Activated CD4-positive, alpha-beta T cell treated with anti-CD3 and anti-CD28 coated beads for 4 hours (primary cell): ENCODE results near the gene ALPK1.
"Not testable (repeated sequence)": the region's sequence is repeated elsewhere in the genome, so short reads cannot be mapped to it uniquely, and the experiment has no call there.

ENCODE experiments used
- DNase-seq, 2 donors: peaks; one replicate each; pipeline ENCODE4 v3.0.0-alpha.2; 2020

ALPK1 gene

GRCh38 chr4:112381996-112382692, 85.0 kb downstream of the ALPK1 start:
- no peak for DNase-seq

- no peak for DNase-seq
These were observed 88.9 kb downstream of the ALPK1 start for GRCh38 chr4:112386071-112386470.

GRCh38 chr4:112402098-112402497, 104.9 kb downstream of the ALPK1 start:
- DNase-seq: no peak

GRCh38 chr4:112403101-112403945, 106.2 kb downstream of the ALPK1 start:
- no peak for DNase-seq

- no peak for DNase-seq
These were observed 113.2 kb downstream of the ALPK1 start for GRCh38 chr4:112410364-112410763.

GRCh38 chr4:112410804-112411203, 113.6 kb downstream of the ALPK1 start:
- no peak for DNase-seq

GRCh38 chr4:112411781-112412550, 114.8 kb downstream of the ALPK1 start:
- no peak for DNase-seq

GRCh38 chr4:112416464-112416863, 119.3 kb downstream of the ALPK1 start:
- DNase-seq: no peak

GRCh38 chr4:112418092-112418491, 120.9 kb downstream of the ALPK1 start:
- DNase-seq: no peak

- no peak for DNase-seq
These were observed 124.7 kb downstream of the ALPK1 start for GRCh38 chr4:112421911-112422310.

- DNase-seq: no peak
These were observed 125.5 kb downstream of the ALPK1 start for GRCh38 chr4:112422644-112423043.

- no peak for DNase-seq
These were observed 126.4 kb downstream of the ALPK1 start for GRCh38 chr4:112423591-112423990.

GRCh38 chr4:112425823-112426222, 128.7 kb downstream of the ALPK1 start:
- DNase-seq: no peak

- no peak for DNase-seq
These were observed 129.2 kb downstream of the ALPK1 start for GRCh38 chr4:112426416-112426815.

GRCh38 chr4:112431158-112431557, 134.0 kb downstream of the ALPK1 start:
- DNase-seq: no peak

- DNase-seq: no peak
These were observed 139.8 kb downstream of the ALPK1 start for GRCh38 chr4:112436987-112437386.

- DNase-seq: not testable (repeated sequence)
These were observed 145.1 kb downstream of the ALPK1 start for GRCh38 chr4:112442226-112442625.

- DNase-seq: no peak
These were observed 151.3 kb downstream of the ALPK1 start for GRCh38 chr4:112448306-112449132.

GRCh38 chr4:112449708-112450107, 152.5 kb downstream of the ALPK1 start:
- DNase-seq: no peak

- DNase-seq: no peak
These were observed 153.9 kb downstream of the ALPK1 start for GRCh38 chr4:112451104-112451503.

GRCh38 chr4:112451831-112452230, 154.7 kb downstream of the ALPK1 start:
- no peak for DNase-seq

GRCh38 chr4:112453321-112453720, 156.2 kb downstream of the ALPK1 start:
- DNase-seq: no peak

GRCh38 chr4:112472318-112472717, 175.1 kb downstream of the ALPK1 start:
- no peak for DNase-seq
